SK-N-SH treated with all-trans-retinoic acid at 6 μM for 48 hours (cell line): ENCODE results near the gene DDAH1.

Experiments
- BACH2 ChIP-seq: fragments of 250-450 bp; sonication (Bioruptor Pico); IDR thresholded peaks from 2 replicates; pipeline ENCODE4 v1.9.0; 2021; ENCODE audit warnings: mild to moderate bottlenecking, borderline replicate concordance
- CSDC2 ChIP-seq: fragments of 250-450 bp; sonication (Bioruptor Pico); IDR thresholded peaks from 2 replicates; pipeline ENCODE4 v1.5.0; 2020; ENCODE audit warnings: mild to moderate bottlenecking, moderate library complexity
- PATZ1 ChIP-seq: fragments of 250-450 bp; sonication (Bioruptor Pico); IDR thresholded peaks from 2 replicates; pipeline ENCODE4 v1.8.0; 2020; ENCODE audit warnings: mild to moderate bottlenecking, moderate library complexity, borderline replicate concordance
- PPARA ChIP-seq: fragments of 250-450 bp; sonication (Bioruptor Pico); IDR thresholded peaks from 2 replicates; pipeline ENCODE4 v1.5.0; 2020; ENCODE audit warnings: mild to moderate bottlenecking, borderline replicate concordance
- RARB ChIP-seq: fragments of 250-450 bp; sonication (Bioruptor Pico); IDR thresholded peaks from 2 replicates; pipeline ENCODE4 v1.8.0; 2021; ENCODE audit warnings: mild to moderate bottlenecking, moderate library complexity
- TCF4 ChIP-seq: fragments of 250-450 bp; sonication (Bioruptor Pico); IDR thresholded peaks from 2 replicates; pipeline ENCODE4 v1.8.0; 2021; ENCODE audit warnings: mild to moderate bottlenecking, moderate library complexity, borderline replicate concordance
- TOX ChIP-seq: fragments of 250-450 bp; sonication (Bioruptor Pico); IDR thresholded peaks from 2 replicates; pipeline ENCODE4 v1.8.0; 2021; ENCODE audit warnings: mild to moderate bottlenecking, moderate library complexity, borderline replicate concordance
- ZFP3 ChIP-seq: fragments of 250-450 bp; sonication (Bioruptor Pico); IDR thresholded peaks from 2 replicates; pipeline ENCODE4 v1.5.0; 2020; ENCODE audit warnings: mild to moderate bottlenecking, moderate library complexity
- ZFP30 ChIP-seq: fragments of 450-650 bp; formaldehyde crosslinking; IDR thresholded peaks from 2 replicates; pipeline ENCODE4 v1.5.0; 2022; ENCODE audit warnings: mild to moderate bottlenecking, moderate library complexity
- ZNF565 ChIP-seq: fragments of 450-650 bp; formaldehyde crosslinking; conservative IDR thresholded peaks from 2 replicates; pipeline ENCODE4 v1.5.0; 2020; ENCODE audit warnings: low read depth, mild to moderate bottlenecking, moderate library complexity
- ZNF70 ChIP-seq: fragments of 450-650 bp; formaldehyde crosslinking; IDR thresholded peaks from 2 replicates; pipeline ENCODE4 v1.5.0; 2020; ENCODE audit warnings: mild to moderate bottlenecking, moderate library complexity
- ZNF8 ChIP-seq: fragments of 450-650 bp; formaldehyde crosslinking; IDR thresholded peaks from 2 replicates; pipeline ENCODE4 v1.5.0; 2020; ENCODE audit warnings: mild to moderate bottlenecking, moderate library complexity
- TF ChIP-seq, protein P1 (sequence below): fragments of 250-450 bp; sonication (Bioruptor Pico); IDR thresholded peaks from 2 replicates; pipeline ENCODE4 v1.5.1; 2020; ENCODE audit warnings: low read depth, mild to moderate bottlenecking, moderate library complexity

DNA sequence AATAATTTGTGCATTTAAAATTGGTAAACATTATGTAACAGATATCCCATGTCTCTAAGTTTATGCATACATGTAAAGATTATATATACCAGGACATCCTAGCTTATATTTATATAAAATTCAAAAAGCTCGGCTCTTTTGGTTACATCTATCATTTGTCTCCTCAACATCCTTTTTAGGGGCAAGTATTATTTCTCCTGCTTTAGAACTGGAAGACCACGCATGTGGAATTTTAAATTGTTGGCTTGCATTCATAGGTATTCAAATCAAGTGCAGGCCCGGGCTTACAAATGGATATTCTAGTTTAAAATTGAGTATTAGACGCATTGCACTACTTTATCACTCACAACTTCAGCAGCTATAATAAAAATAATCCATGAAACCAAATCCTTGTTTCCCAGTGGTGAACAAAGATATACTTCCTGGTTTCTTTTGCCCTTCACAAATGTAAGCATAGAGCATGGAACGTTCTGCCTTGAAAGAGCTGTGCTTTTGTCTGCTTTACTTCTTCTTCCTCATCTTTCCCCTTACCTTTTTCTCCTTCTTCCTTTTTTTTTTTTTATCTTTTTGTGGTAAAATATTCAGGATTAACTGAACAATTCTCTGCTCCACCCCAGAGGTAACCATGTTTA, 57.1 kb downstream of the DDAH1 start:
- TF ChIP-seq, protein P1, sequence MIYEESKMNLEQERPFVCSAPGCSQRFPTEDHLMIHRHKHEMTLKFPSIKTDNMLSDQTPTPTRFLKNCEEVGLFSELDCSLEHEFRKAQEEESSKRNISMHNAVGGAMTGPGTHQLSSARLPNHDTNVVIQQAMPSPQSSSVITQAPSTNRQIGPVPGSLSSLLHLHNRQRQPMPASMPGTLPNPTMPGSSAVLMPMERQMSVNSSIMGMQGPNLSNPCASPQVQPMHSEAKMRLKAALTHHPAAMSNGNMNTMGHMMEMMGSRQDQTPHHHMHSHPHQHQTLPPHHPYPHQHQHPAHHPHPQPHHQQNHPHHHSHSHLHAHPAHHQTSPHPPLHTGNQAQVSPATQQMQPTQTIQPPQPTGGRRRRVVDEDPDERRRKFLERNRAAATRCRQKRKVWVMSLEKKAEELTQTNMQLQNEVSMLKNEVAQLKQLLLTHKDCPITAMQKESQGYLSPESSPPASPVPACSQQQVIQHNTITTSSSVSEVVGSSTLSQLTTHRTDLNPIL (CRISPR knock-in tag): no peak
- no peak for TF ChIP-seq PPARA (CRISPR knock-in tag)
- TF ChIP-seq PATZ1 (CRISPR knock-in tag): no peak
- no peak for TF ChIP-seq BACH2 (CRISPR knock-in tag)
- TF ChIP-seq ZNF565 (CRISPR knock-in tag): no peak
- TF ChIP-seq TCF4 (CRISPR knock-in tag): no peak
- no peak for TF ChIP-seq ZFP3
- no peak for TF ChIP-seq ZNF70 (CRISPR knock-in tag)
- no peak for TF ChIP-seq ZFP30 (CRISPR knock-in tag)
- no peak for TF ChIP-seq TOX (CRISPR knock-in tag)
- TF ChIP-seq ZNF8: no peak
- TF ChIP-seq RARB (CRISPR knock-in tag): no peak
- TF ChIP-seq CSDC2 (CRISPR knock-in tag): no peak
